Skeletal muscle cell (primary cell): ENCODE results near the gene HTD2.

Experiments
- DNase-seq: peaks from one replicate; pipeline ENCODE4 v3.0.0-alpha.2; 2010; ENCODE audit warnings: low read depth
- H3K4me3 ChIP-seq: 2 replicates; pipeline ENCODE4 v1.5.1; 2011; ENCODE audit warnings: low read depth, mild to moderate bottlenecking, control low read depth, low read length, moderate library complexity

HTD2 gene

GRCh38 chr3:58350627-58351013 lies 44.3 kb downstream of the HTD2 start:
- no peak overlapping the region for H3K4me3 ChIP-seq
- peak; percentile 26 for DNase-seq

GRCh38 chr3:58351920-58352319 lies 45.6 kb downstream of the HTD2 start:
- H3K4me3 ChIP-seq: no peak overlapping the region
- no peak for DNase-seq

- DNase-seq: no peak
- H3K4me3 ChIP-seq: no peak overlapping the region
These were observed 46.3 kb downstream of the HTD2 start for GRCh38 chr3:58352626-58353025.

- no peak overlapping the region for H3K4me3 ChIP-seq
- DNase-seq: no peak
These were observed 47.6 kb downstream of the HTD2 start for GRCh38 chr3:58353722-58354553.

GRCh38 chr3:58355179-58355578 lies 48.9 kb downstream of the HTD2 start:
- DNase-seq: no peak

GRCh38 chr3:58356054-58356453 lies 49.7 kb downstream of the HTD2 start:
- DNase-seq: no peak
- no peak overlapping the region for H3K4me3 ChIP-seq

More at GRCh38 chr3:58355179-58355578, 48.9 kb downstream of the HTD2 start:
- no peak overlapping the region for H3K4me3 ChIP-seq

- no peak overlapping the region for H3K4me3 ChIP-seq
- DNase-seq: no peak
These were observed 51.1 kb downstream of the HTD2 start for GRCh38 chr3:58357402-58357801.

GRCh38 chr3:58358092-58358491 lies 51.8 kb downstream of the HTD2 start:
- DNase-seq: no peak

GRCh38 chr3:58358808-58359207 lies 52.5 kb downstream of the HTD2 start:
- no peak overlapping the region for H3K4me3 ChIP-seq
- no peak for DNase-seq

More at GRCh38 chr3:58358092-58358491, 51.8 kb downstream of the HTD2 start:
- H3K4me3 ChIP-seq: no peak overlapping the region

- no peak overlapping the region for H3K4me3 ChIP-seq
- no peak for DNase-seq
These were observed 53.3 kb downstream of the HTD2 start for GRCh38 chr3:58359621-58360020.

GRCh38 chr3:58361866-58362265 lies 55.5 kb downstream of the HTD2 start:
- DNase-seq: no peak
- H3K4me3 ChIP-seq: no peak overlapping the region

GRCh38 chr3:58366699-58367098 lies 60.4 kb downstream of the HTD2 start:
- H3K4me3 ChIP-seq: no peak overlapping the region
- DNase-seq: no peak

- DNase-seq: no peak
- H3K4me3 ChIP-seq: no peak overlapping the region
These were observed 62.7 kb downstream of the HTD2 start for GRCh38 chr3:58369038-58369437.
